ENCODE results near the gene NHERF2. TPM values are rescaled to one million over a fixed set of nuclear protein-coding genes. Genes with fewer than 3 reads are reported as not detected.

The NHERF2 gene
- total and polyA plus RNA-seq, 9 of the 15 experiments (the other 6 are each of a cell fraction or from before 2014, with no cell fraction given), result 0.15 to 42.0 (median 12.5) TPM

DNA sequence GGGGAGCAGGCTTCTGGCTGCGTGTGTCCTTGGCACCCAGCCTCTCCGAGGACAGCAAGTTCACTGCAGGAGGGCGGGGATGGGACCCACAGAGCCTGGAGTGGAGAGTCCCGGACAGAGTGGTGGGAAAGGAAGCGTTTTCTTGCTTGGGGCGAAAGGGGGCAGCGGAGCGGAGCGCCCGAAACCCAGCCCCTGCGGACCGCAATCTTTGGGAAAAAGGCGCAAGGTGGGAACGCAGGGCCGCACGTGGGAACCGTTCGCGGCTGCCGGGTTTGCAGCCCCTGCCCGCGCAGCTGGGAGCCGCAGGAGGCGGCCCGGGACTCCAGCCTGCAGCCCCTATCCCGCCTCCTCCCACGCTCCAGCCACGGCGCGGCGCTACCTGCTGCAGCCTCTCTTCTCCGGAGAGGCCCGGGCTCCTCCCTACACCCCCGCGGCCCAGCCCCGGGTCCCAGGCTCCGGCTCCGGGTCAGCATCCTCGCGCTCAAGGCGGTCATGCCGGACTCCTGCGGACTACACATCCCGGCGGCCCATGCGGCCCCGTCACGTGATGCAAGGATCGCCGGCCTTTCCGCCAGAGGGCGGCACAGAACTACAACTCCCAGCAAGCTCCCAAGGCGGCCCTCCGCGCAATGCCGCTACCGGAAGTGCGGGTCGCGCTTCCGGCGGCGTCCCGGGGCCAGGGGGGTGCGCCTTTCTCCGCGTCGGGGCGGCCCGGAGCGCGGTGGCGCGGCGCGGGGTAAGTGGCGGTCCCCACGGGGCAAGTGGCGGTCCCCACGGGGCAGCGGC, 20.8 kb downstream of the NHERF2 start, which contains the start of the genes NTHL1 and TSC2 (continued):
- no peak for TF ChIP-seq ZFP1 (CRISPR knock-in tag; IDR thresholded peaks at IDR 0.05)
- TF ChIP-seq, protein P1, sequence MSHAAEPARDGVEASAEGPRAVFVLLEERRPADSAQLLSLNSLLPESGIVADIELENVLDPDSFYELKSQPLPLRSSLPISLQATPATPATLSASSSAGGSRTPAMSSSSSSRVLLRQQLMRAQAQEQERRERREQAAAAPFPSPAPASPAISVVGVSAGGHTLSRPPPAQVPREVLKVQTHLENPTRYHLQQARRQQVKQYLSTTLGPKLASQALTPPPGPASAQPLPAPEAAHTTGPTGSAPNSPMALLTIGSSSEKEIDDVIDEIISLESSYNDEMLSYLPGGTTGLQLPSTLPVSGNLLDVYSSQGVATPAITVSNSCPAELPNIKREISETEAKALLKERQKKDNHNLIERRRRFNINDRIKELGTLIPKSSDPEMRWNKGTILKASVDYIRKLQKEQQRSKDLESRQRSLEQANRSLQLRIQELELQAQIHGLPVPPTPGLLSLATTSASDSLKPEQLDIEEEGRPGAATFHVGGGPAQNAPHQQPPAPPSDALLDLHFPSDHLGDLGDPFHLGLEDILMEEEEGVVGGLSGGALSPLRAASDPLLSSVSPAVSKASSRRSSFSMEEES (CRISPR knock-in tag; IDR thresholded peaks at IDR 0.05), result peak; percentile 100
- TF ChIP-seq, protein P2, sequence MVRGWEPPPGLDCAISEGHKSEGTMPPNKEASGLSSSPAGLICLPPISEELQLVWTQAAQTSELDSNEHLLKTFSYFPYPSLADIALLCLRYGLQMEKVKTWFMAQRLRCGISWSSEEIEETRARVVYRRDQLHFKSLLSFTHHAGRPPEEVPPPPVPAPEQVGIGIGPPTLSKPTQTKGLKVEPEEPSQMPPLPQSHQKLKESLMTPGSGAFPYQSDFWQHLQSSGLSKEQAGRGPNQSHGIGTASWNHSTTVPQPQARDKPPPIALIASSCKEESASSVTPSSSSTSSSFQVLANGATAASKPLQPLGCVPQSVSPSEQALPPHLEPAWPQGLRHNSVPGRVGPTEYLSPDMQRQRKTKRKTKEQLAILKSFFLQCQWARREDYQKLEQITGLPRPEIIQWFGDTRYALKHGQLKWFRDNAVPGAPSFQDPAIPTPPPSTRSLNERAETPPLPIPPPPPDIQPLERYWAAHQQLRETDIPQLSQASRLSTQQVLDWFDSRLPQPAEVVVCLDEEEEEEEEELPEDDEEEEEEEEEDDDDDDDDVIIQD (CRISPR knock-in tag; IDR thresholded peaks at IDR 0.05), result no peak; the same call in 1 of the 2 replicates
- TF ChIP-seq ESRRB (CRISPR knock-in tag; IDR thresholded peaks at IDR 0.05; ENCODE audit: borderline replicate concordance), result no peak
- TF ChIP-seq, protein P3, sequence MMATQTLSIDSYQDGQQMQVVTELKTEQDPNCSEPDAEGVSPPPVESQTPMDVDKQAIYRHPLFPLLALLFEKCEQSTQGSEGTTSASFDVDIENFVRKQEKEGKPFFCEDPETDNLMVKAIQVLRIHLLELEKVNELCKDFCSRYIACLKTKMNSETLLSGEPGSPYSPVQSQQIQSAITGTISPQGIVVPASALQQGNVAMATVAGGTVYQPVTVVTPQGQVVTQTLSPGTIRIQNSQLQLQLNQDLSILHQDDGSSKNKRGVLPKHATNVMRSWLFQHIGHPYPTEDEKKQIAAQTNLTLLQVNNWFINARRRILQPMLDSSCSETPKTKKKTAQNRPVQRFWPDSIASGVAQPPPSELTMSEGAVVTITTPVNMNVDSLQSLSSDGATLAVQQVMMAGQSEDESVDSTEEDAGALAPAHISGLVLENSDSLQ (IDR thresholded peaks at IDR 0.05), result no peak
- TF ChIP-seq ZNF311 (CRISPR knock-in tag; IDR thresholded peaks at IDR 0.05), result 0 out of 2 replicates have a peak, but pooled peaks have one; percentile 18
- no peak for TF ChIP-seq LEF1 (IDR thresholded peaks at IDR 0.05)
- TF ChIP-seq MCM2 (IDR thresholded peaks at IDR 0.05; ENCODE audit: low read depth), result no peak
- TF ChIP-seq ZNF134 (CRISPR knock-in tag; conservative IDR thresholded peaks at IDR 0.05), result no peak; the same call in 1 of the 2 replicates
- peak; percentile 93 for TF ChIP-seq ELF1 (tag; IDR thresholded peaks at IDR 0.05)
- TF ChIP-seq CCNT2 (IDR thresholded peaks at IDR 0.05; ENCODE audit: borderline replicate concordance, extremely low read depth, insufficient read length, low read depth, low read length), result peak; percentile 61
- peak; percentile 100 for TF ChIP-seq HCFC1 (IDR thresholded peaks at IDR 0.05; ENCODE audit: low read depth, low read length)
- TF ChIP-seq NR2F6 (CRISPR knock-in tag; IDR thresholded peaks at IDR 0.05), result no peak
- no peak for TF ChIP-seq IFI16 (CRISPR knock-in tag; IDR thresholded peaks at IDR 0.05)
- TF ChIP-seq TEAD1 (CRISPR knock-in tag; IDR thresholded peaks at IDR 0.05), result peak in 1 of 2 experiments; percentile 79; a peak in 2 of 4 replicates
- TF ChIP-seq NFE2L1 (tag; IDR thresholded peaks at IDR 0.05; ENCODE audit: borderline replicate concordance, low read depth), result no peak
- peak; percentile 78 for TF ChIP-seq POLR2G (IDR thresholded peaks at IDR 0.05; ENCODE audit: low read depth, low read length)
- peak; percentile 62; the same call in 1 of the 2 replicates for TF ChIP-seq HDAC2 (IDR thresholded peaks at IDR 0.05)
- TF ChIP-seq ZFX (CRISPR knock-in tag; IDR thresholded peaks at IDR 0.05), result peak; percentile 83
- TF ChIP-seq TAF7 (tag; IDR thresholded peaks at IDR 0.05), result no peak
- peak; percentile 55 for TF ChIP-seq PCBP1 (IDR thresholded peaks at IDR 0.05; ENCODE audit: low read depth, low read length, poor library complexity, severe bottlenecking)
- TF ChIP-seq KLF1 (tag; IDR thresholded peaks at IDR 0.05), result peak; percentile 69
- TF ChIP-seq HMG20A (CRISPR knock-in tag; conservative IDR thresholded peaks at IDR 0.05), result no peak
- TF ChIP-seq MYC (IDR thresholded peaks at IDR 0.05; ENCODE audit: low read depth, low read length), result peak; percentile 82; the same call in 1 of the 2 replicates
- no peak; the same call in 1 of the 2 replicates for TF ChIP-seq MYC (CRISPR knock-in tag; IDR thresholded peaks at IDR 0.05; ENCODE audit: borderline replicate concordance, low read depth)

Data from K562 (cell line).